DND-41 (cell line): ENCODE measurements around the gene GIPC3.

Experiments used
- ATAC-seq: fragments of 200-7000 bp; cut with Tn5 transposase; 3 replicates; pipeline ENCODE4 v1.9.1; 2021; ENCODE audit warnings: low read depth; ENCODE audit not compliant: insufficient read depth
- DNase-seq: peaks from one replicate; pipeline ENCODE4 v3.0.0-alpha.2; 2020
- H2AFZ ChIP-seq: 2 replicates; pipeline ENCODE4 v1.6.0; 2012; ENCODE audit warnings: low read depth, low read length
- H3K27ac ChIP-seq: 2 replicates; pipeline ENCODE4 v1.5.1; 2012; ENCODE audit warnings: low read length, inconsistent platforms
- H3K27me3 ChIP-seq: fragments of 200-600 bp; sonication (generic); 2 replicates; pipeline ENCODE4 v1.6.0; 2012; ENCODE audit warnings: low read length, mild to moderate bottlenecking, inconsistent platforms; ENCODE audit not compliant: insufficient read depth, poor library complexity
- H3K36me3 ChIP-seq: 2 replicates; pipeline ENCODE4 v1.5.1; 2012; ENCODE audit warnings: low read length, inconsistent platforms; ENCODE audit not compliant: insufficient read depth
- H3K4me1 ChIP-seq: 2 replicates; pipeline ENCODE4 v1.5.1; 2012; ENCODE audit warnings: mild to moderate bottlenecking, low read length; ENCODE audit not compliant: insufficient read depth
- H3K4me2 ChIP-seq: 2 replicates; pipeline ENCODE4 v1.6.0; 2012; ENCODE audit warnings: mild to moderate bottlenecking, moderate library complexity, low read length, inconsistent platforms; ENCODE audit not compliant: insufficient read depth
- H3K4me3 ChIP-seq, 2 experiments: fragments of 200-600 bp in 1 of 2; shearing (Covaris generic) in 1 of 2; 2 replicates each; pipeline ENCODE4 v1.5.1; 2012 to 2016; ENCODE audit warnings: inconsistent platforms in 2 of 2, low read length in 2 of 2, mild to moderate bottlenecking in 2 of 2, low read depth in 1 of 2, moderate library complexity in 1 of 2
- H3K79me2 ChIP-seq: 2 replicates; pipeline ENCODE4 v1.6.0; 2012; ENCODE audit warnings: low read length, inconsistent platforms; ENCODE audit not compliant: insufficient read depth
- H3K9ac ChIP-seq: 2 replicates; pipeline ENCODE4 v1.6.0; 2012; ENCODE audit warnings: low read depth, mild to moderate bottlenecking, inconsistent platforms, low read length, moderate library complexity
- H3K9me3 ChIP-seq: 2 replicates; pipeline ENCODE4 v1.5.1; 2012; ENCODE audit warnings: low read length, moderate library complexity, mild to moderate bottlenecking, inconsistent platforms; ENCODE audit not compliant: insufficient read depth, severe bottlenecking
- H4K20me1 ChIP-seq: 2 replicates; pipeline ENCODE4 v1.6.0; 2012; ENCODE audit warnings: low read length; ENCODE audit not compliant: insufficient read depth
- CTCF ChIP-seq: IDR thresholded peaks from 2 replicates; pipeline ENCODE4 v1.5.1; 2012; ENCODE audit warnings: borderline replicate concordance, low read length, moderate library complexity, mild to moderate bottlenecking; ENCODE audit not compliant: poor library complexity, severe bottlenecking; ENCODE audit errors: extremely low read depth
- EZH2 ChIP-seq: IDR thresholded peaks from 3 replicates; pipeline ENCODE4 v1.6.1; 2012; ENCODE audit warnings: borderline replicate concordance, low read depth, mild to moderate bottlenecking, moderate library complexity, low read length, inconsistent platforms; ENCODE audit not compliant: severe bottlenecking

Gene GIPC3

GRCh38 chr19:3634496-3635045, 49.3 kb downstream of the GIPC3 start:
- no peak for ATAC-seq

GRCh38 chr19:3636506-3636905, 51.2 kb downstream of the GIPC3 start:
- no peaks in the 10 kb centered on the region for H3K27me3 ChIP-seq
- H3K27ac ChIP-seq, result no peak overlapping the region
- no peak overlapping the region for H3K4me3 ChIP-seq
- H3K79me2 ChIP-seq, result no peaks in the 10 kb centered on the region
- ATAC-seq (no peak), DNase-seq (no peak)
- H3K4me2 ChIP-seq, result no peak overlapping the region
- H3K9ac ChIP-seq, result no peak overlapping the region
- H3K9me3 ChIP-seq, result no peaks in the 10 kb centered on the region
- no peak for TF ChIP-seq EZH2
- no peak for TF ChIP-seq CTCF
- H3K4me1 ChIP-seq, result no peaks in the 10 kb centered on the region
- peaks cover 38% of the 10 kb centered on the region for H3K36me3 ChIP-seq
- peaks cover 3% of the 10 kb centered on the region; the same call in 1 of the 2 replicates for H4K20me1 ChIP-seq
- no peak overlapping the region for H2AFZ ChIP-seq

More at GRCh38 chr19:3634496-3635045, 49.3 kb downstream of the GIPC3 start:
- H3K9me3 ChIP-seq, result no peaks in the 10 kb centered on the region
- H3K4me1 ChIP-seq, result no peaks in the 10 kb centered on the region
- no peak overlapping the region for H3K27ac ChIP-seq
- H3K79me2 ChIP-seq, result no peaks in the 10 kb centered on the region
- H3K27me3 ChIP-seq, result no peaks in the 10 kb centered on the region
- H4K20me1 ChIP-seq, result peaks cover 3% of the 10 kb centered on the region; the same call in 1 of the 2 replicates
- no peak for TF ChIP-seq CTCF
- no peak for TF ChIP-seq EZH2
- DNase-seq, result no peak
- no peak overlapping the region for H3K4me2 ChIP-seq
- H3K36me3 ChIP-seq, result peaks cover 36% of the 10 kb centered on the region
- no peak overlapping the region for H3K9ac ChIP-seq
- no peak overlapping the region for H3K4me3 ChIP-seq
- H2AFZ ChIP-seq, result no peak overlapping the region

- Histone ChIP-seq H2AFZ (no peak overlapping the region), H3K4me1 (no peaks in the 10 kb centered on the region), H3K79me2 (no peaks in the 10 kb centered on the region), H4K20me1 (peaks cover 3% of the 10 kb centered on the region; the same call in 1 of the 2 replicates), H3K36me3 (peaks cover 38% of the 10 kb centered on the region), H3K9ac (no peak overlapping the region), H3K27ac (no peak overlapping the region), H3K4me3 (no peak overlapping the region), H3K4me2 (no peak overlapping the region), H3K27me3 (no peaks in the 10 kb centered on the region), H3K9me3 (no peaks in the 10 kb centered on the region)
- DNase-seq, result no peak
- TF ChIP-seq CTCF, result no peak
- TF ChIP-seq EZH2, result no peak
- ATAC-seq, result no peak
Observed at GRCh38 chr19:3636962-3637361, 51.7 kb downstream of the GIPC3 start.

GRCh38 chr19:3637621-3638020, 52.3 kb downstream of the GIPC3 start:
- ATAC-seq (no peak), DNase-seq (no peak)
- no peak overlapping the region for H2AFZ ChIP-seq
- no peak overlapping the region for H3K27ac ChIP-seq
- H3K9me3 ChIP-seq, result no peaks in the 10 kb centered on the region
- H3K4me2 ChIP-seq, result no peak overlapping the region
- TF ChIP-seq EZH2, result no peak
- no peak for TF ChIP-seq CTCF
- no peak overlapping the region for H3K4me3 ChIP-seq
- H3K36me3 ChIP-seq, result peaks cover 39% of the 10 kb centered on the region
- H4K20me1 ChIP-seq, result peaks cover 3% of the 10 kb centered on the region; the same call in 1 of the 2 replicates
- H3K9ac ChIP-seq, result no peak overlapping the region
- H3K27me3 ChIP-seq, result no peaks in the 10 kb centered on the region
- no peaks in the 10 kb centered on the region for H3K4me1 ChIP-seq
- H3K79me2 ChIP-seq, result no peaks in the 10 kb centered on the region
